HCT116 (cell line): Measurements from ENCODE around the gene ING4. TPM values are rescaled to one million over a fixed set of nuclear protein-coding genes. Genes with fewer than 3 reads are reported as not detected.
A peak's percentile ranks its signal among the peaks of the same experiment; 100 is the strongest.

Experiments
- ATAC-seq: fragments of 200-7000 bp; cut with Tn5 transposase; 2 replicates; pipeline ENCODE4 v1.9.1; 2020; ENCODE audit warnings: mild to moderate bottlenecking, moderate library complexity
- BruUV-seq: library from RNA; stranded (reverse); fragments of 400-500 nt; replicated peaks from 2 replicates; lab custom pipeline; 2021; lab: Mats Ljungman, UMichigan
- CTCF ChIA-PET: fragments of 300-600 bp; sonication (Branson Sonifier 250); formaldehyde crosslinking; loops from one replicate; lab custom pipeline; 2021; ENCODE audit warnings: antibody characterized with exemption; lab: Charles Lee
- POLR2A ChIA-PET: fragments of 300-600, 350-600 bp; sonication (Branson Sonifier 250); formaldehyde crosslinking; loops from one replicate; lab custom pipeline; 2021; ENCODE audit warnings: antibody characterized with exemption; lab: Charles Lee
- RAD21 ChIA-PET, 2 experiments: fragments of 300-600 bp; sonication (Branson Sonifier 250); formaldehyde crosslinking; loops; one replicate each; lab custom pipeline; 2023; ENCODE audit warnings: low total read pairs in 2 of 2; ENCODE audit not compliant: uncharacterized antibody in 2 of 2, unreplicated experiment in 2 of 2, low non-redundant PET in 1 of 2; lab: Charles Lee
- DNase-seq: peaks from one replicate; pipeline ENCODE4 v3.0.0-alpha.2; 2010; ENCODE audit warnings: low read depth, low spot score
- H2AFZ ChIP-seq: fragments of 200-600 bp; shearing (Covaris generic), sonication (generic); 2 replicates; pipeline ENCODE4 v1.6.1; 2017; ENCODE audit warnings: low read depth, mixed run types, mixed read lengths, antibody characterized with exemption, low read length; ENCODE audit not compliant: poor library complexity, severe bottlenecking
- H3K27ac ChIP-seq: 2 replicates; pipeline ENCODE4 v1.5.1; 2012; ENCODE audit warnings: low read depth, low read length
- H3K27me3 ChIP-seq: fragments of 200-600 bp; sonication (generic); 2 replicates; pipeline ENCODE4 v1.6.1; 2016; ENCODE audit warnings: mixed run types, low read length, mixed read lengths; ENCODE audit not compliant: insufficient read depth
- H3K36me3 ChIP-seq, 2 experiments: fragments of 200-500 bp in 1 of 2; fragments of 200-600 bp in 1 of 2; sonication (Bioruptor generic) in 1 of 2; sonication (generic) in 1 of 2; 2 replicates each; pipeline versions ENCODE4 v1.5.1 to v1.6.1; 2014 to 2016; ENCODE audit warnings: low read length in 2 of 2, inconsistent platforms in 1 of 2, mixed read lengths in 1 of 2, mixed run types in 1 of 2; ENCODE audit not compliant: insufficient read depth in 2 of 2, control insufficient read depth in 1 of 2
- H3K4me1 ChIP-seq, 2 experiments: fragments of 200-600 bp in 1 of 2; sonication (generic) in 1 of 2; 2 replicates each; pipeline versions ENCODE4 v1.5.1 to v1.6.1; 2012 to 2017; ENCODE audit warnings: low read length in 2 of 2, inconsistent platforms in 1 of 2, mild to moderate bottlenecking in 1 of 2, mixed read lengths in 1 of 2, mixed run types in 1 of 2, moderate library complexity in 1 of 2; ENCODE audit not compliant: insufficient read depth in 2 of 2, control insufficient read depth in 1 of 2
- H3K4me2 ChIP-seq: fragments of 200-600 bp; sonication (generic); 2 replicates; pipeline ENCODE4 v1.6.1; 2017; ENCODE audit warnings: mixed run types, low read length, mixed read lengths
- H3K4me3 ChIP-seq, 2 experiments: fragments of 200-600 bp in 1 of 2; sonication (generic) in 1 of 2; replicated peaks in 1 of 2; 2 replicates each; pipeline ENCODE4 v1.5.1; 2011 to 2016; ENCODE audit warnings: low read length in 2 of 2, control low read depth in 1 of 2, low read depth in 1 of 2, mild to moderate bottlenecking in 1 of 2, mixed read lengths in 1 of 2, mixed run types in 1 of 2
- H3K79me2 ChIP-seq: fragments of 200-600 bp; sonication (generic); 2 replicates; pipeline ENCODE4 v1.6.1; 2017; ENCODE audit warnings: mild to moderate bottlenecking, mixed run types, low read length, moderate library complexity, mixed read lengths; ENCODE audit not compliant: insufficient read depth
- H3K9ac ChIP-seq: fragments of 200-600 bp; sonication (generic); 2 replicates; pipeline ENCODE4 v1.6.1; 2016; ENCODE audit warnings: low read length, mixed read lengths
- H3K9me2 ChIP-seq: fragments of 200-600 bp; sonication (generic), shearing (Covaris generic); 2 replicates; pipeline ENCODE4 v1.6.1; 2017; ENCODE audit warnings: mixed run types, mild to moderate bottlenecking, moderate library complexity; ENCODE audit not compliant: insufficient read depth
- H3K9me3 ChIP-seq, 2 experiments: fragments of 200-500 bp in 1 of 2; fragments of 200-600 bp in 1 of 2; sonication (Bioruptor generic) in 1 of 2; sonication (generic) in 1 of 2; 2 replicates each; pipeline ENCODE4 v1.6.1; 2014 to 2017; ENCODE audit warnings: low read length in 2 of 2, mixed read lengths in 2 of 2, inconsistent platforms in 1 of 2, low read depth in 1 of 2, mild to moderate bottlenecking in 1 of 2, mixed run types in 1 of 2, moderate library complexity in 1 of 2; ENCODE audit not compliant: control insufficient read depth in 1 of 2, insufficient read depth in 1 of 2
- H4K20me1 ChIP-seq: fragments of 200-600 bp; sonication (generic), shearing (Covaris generic); 2 replicates; pipeline ENCODE4 v1.6.1; 2017; ENCODE audit warnings: mixed run types, mild to moderate bottlenecking, moderate library complexity; ENCODE audit not compliant: insufficient read depth
- CEBPB ChIP-seq: IDR thresholded peaks from 2 replicates; pipeline ENCODE4 v1.6.1; 2012; ENCODE audit warnings: low read depth
- CTCF ChIP-seq, 3 experiments: fragments of 200-600 bp in 1 of 3; sonication (generic) in 1 of 3; IDR thresholded peaks in 2 of 3; conservative IDR thresholded peaks in 1 of 3; 2 replicates each; pipeline ENCODE4 v1.5.1; 2012 to 2017; ENCODE audit warnings: low read depth in 2 of 3, low read length in 2 of 3, antibody characterized with exemption in 1 of 3, borderline replicate concordance in 1 of 3, control low read depth in 1 of 3, mild to moderate bottlenecking in 1 of 3, mixed read lengths in 1 of 3, mixed run types in 1 of 3, moderate library complexity in 1 of 3; ENCODE audit not compliant: insufficient read depth in 1 of 3
- RAD21 ChIP-seq: IDR thresholded peaks from 2 replicates; pipeline ENCODE4 v1.6.1; 2012; ENCODE audit warnings: low read depth, mild to moderate bottlenecking
- REST ChIP-seq: IDR thresholded peaks from 2 replicates; pipeline ENCODE4 v1.6.1; 2012; ENCODE audit warnings: low read depth
- SRF ChIP-seq: IDR thresholded peaks from 2 replicates; pipeline ENCODE4 v1.6.1; 2012; ENCODE audit warnings: low read depth
- intact Hi-C: fragments of 100-400 bp; cut with micrococcal nuclease; formaldehyde crosslinking; loops from 2 replicates; pipeline ENCODE4 v1.10.0; 2022
- total RNA-seq: library from RNA; stranded (reverse); gene quantifications from one replicate; pipeline ENCODE4 v1.2.1, GENCODE V29; 2021; ENCODE audit not compliant: unreplicated experiment

The ING4 gene
- total RNA-seq, 1 experiment from 2014 or later = 17.9 TPM

GRCh38 chr12:6684609-6685008, 21.7 kb upstream of the ING4 start:
- BruUV-seq = no TSS peak
- Histone ChIP-seq H3K4me2 (no peak overlapping the region), H4K20me1 (peaks cover 18% of the 10 kb centered on the region; the same call in 1 of the 2 replicates), H3K27me3 (no peaks in the 10 kb centered on the region), H3K79me2 (peaks cover 95% of the 10 kb centered on the region), H3K36me3 (peaks cover 5 to 33% of the 10 kb centered on the region in 2 experiments; a peak in 2 of 4 replicates), H3K9ac (no peak overlapping the region), H3K9me3 (no peaks in the 10 kb centered on the region), H2AFZ (no peak overlapping the region), H3K9me2 (no peaks in the 10 kb centered on the region), H3K27ac (no peak overlapping the region), H3K4me1 (peaks cover 9 to 16% of the 10 kb centered on the region in 2 experiments; a peak in 3 of 4 replicates), H3K4me3 (no peak overlapping the region)
- POLR2A ChIA-PET = interaction anchor here (1.0 kb wide), 1 partner anchor 76 kb away, joined by 3 read pairs; no protein-coding TSS in a partner anchor
- intact Hi-C loops = loop anchor here (1.0 kb wide), 2 partner anchors 67 to 116 kb away; partner anchors contain the start of gene NOP2
- RAD21 ChIA-PET = interaction anchor here in 1 of 2 experiments (0.7 to 1.0 kb wide), 3 partner anchors 67 to 117 kb away, joined by 3 read pairs; partner anchors contain the start of gene NOP2
- TF ChIP-seq REST (no peak), RAD21 (peak; percentile 58), CTCF (IDR thresholded peaks at IDR 0.05 in 2 of 3, conservative IDR thresholded peaks at IDR 0.05 in 1 of 3; ENCODE audit: borderline replicate concordance in 1 of 3, insufficient read depth in 1 of 3, low read depth in 2 of 3, low read length in 2 of 3) (peak; percentile 52 to 86 (median 67); a peak in 5 of 6 replicates), SRF (no peak), CEBPB (peak; percentile 48; the same call in 1 of the 2 replicates)
- peak; percentile 24 for DNase-seq
- ATAC-seq = no peak
- CTCF ChIA-PET = interaction anchor here (0.6 to 2.4 kb wide), 16 partner anchors 8 to 152 kb away, joined by 3 to 14 read pairs (median 3); partner anchors contain the start of gene COPS7A
